ENCODE data around the gene KCTD11.

KCTD11 gene

DNA sequence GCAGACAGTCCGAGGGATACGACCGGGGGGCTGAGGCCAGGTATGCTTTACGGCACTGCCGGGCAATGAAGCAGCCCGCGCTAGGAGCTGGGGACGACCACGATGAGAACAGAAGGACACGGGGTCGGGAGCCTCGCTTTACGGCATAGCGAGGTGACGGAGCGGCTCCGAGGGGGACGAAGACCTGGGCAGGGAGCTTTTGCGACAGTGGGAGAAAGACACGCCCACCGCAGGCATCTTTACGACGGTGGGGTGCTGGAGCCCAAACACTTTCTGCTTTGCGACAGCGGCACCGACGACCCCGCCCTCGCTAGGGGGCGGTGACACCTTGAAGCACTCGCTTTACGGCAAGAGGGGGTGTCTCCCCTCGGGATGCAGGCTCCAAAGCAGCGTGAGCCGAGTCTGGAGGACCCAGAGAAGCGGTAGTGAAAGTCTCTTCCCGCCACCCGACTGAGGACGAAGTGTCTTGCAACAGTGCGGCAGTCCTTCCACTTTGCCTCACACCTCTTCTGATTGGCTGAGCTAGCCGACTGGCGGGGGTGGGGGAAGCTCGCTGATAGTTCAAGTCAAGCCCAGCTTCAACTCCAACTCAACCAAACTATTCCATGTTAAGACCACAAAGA, 22.5 kb upstream of the KCTD11 start:
- Histone ChIP-seq H3K4me3 (ENCODE audit: low read length in 2 of 2) (peak overlapping the region; percentile 96 to 99), H3K4me1 (ENCODE audit: control insufficient read depth in 2 of 2, insufficient read depth in 1 of 2, low read depth in 1 of 2, low read length in 2 of 2) (peaks cover 13 to 15% of the 10 kb centered on the region in 2 donors), H3K23ac (ENCODE audit: low read depth, low read length, poor library complexity) (peak overlapping the region; percentile 100), H3K18ac (ENCODE audit: low read length) (peak overlapping the region; percentile 95), H4K8ac (ENCODE audit: low read depth, low read length) (no peak overlapping the region), H3K4ac (ENCODE audit: low read length) (no peak overlapping the region), H3K79me1 (ENCODE audit: low read depth, low read length) (peaks cover 14% of the 10 kb centered on the region), H3K9me3 (replicated peaks in 1 of 2; ENCODE audit: control insufficient read depth in 2 of 2, insufficient read depth in 1 of 2, low read depth in 1 of 2, low read length in 2 of 2) (no peaks in the 10 kb centered on the region), H3K4me2 (ENCODE audit: insufficient read depth, low read length, poor library complexity, severe bottlenecking) (peak overlapping the region; percentile 87), H3K9ac (ENCODE audit: low read depth, low read length, poor library complexity) (peak overlapping the region; percentile 97), H4K91ac (ENCODE audit: low read depth, low read length, poor library complexity) (no peak overlapping the region), H3K36me3 (replicated peaks in 1 of 2; ENCODE audit: control insufficient read depth in 2 of 2, insufficient read depth in 2 of 2, low read length in 2 of 2) (peaks cover 15 to 27% of the 10 kb centered on the region in 2 donors), H2BK120ac (ENCODE audit: low read depth, low read length) (no peak overlapping the region), H3K27me3 (ENCODE audit: control insufficient read depth in 3 of 3, insufficient read depth in 3 of 3, low read depth in 1 of 3, low read length in 3 of 3) (no peaks in the 10 kb centered on the region), H2BK12ac (ENCODE audit: low read length) (no peak overlapping the region), H3K27ac (replicated peaks; ENCODE audit: low read length) (peak overlapping the region; percentile 94), H3K14ac (ENCODE audit: low read length) (no peak overlapping the region), H2AFZ (ENCODE audit: low read length) (peak overlapping the region; percentile 86), H2BK5ac (ENCODE audit: low read length) (peak overlapping the region; percentile 85), H2BK15ac (ENCODE audit: low read length) (no peak overlapping the region), H2AK5ac (ENCODE audit: low read depth, low read length) (no peak overlapping the region)
- DNase-seq (ENCODE audit: low spot score), result peak; percentile 99
- no CpG with 5 or more reads among the region's 43 CpGs for WGBS, 2 donors (ENCODE audit: extremely low coverage in 2 of 2, insufficient read length in 2 of 2, insufficient replicate concordance in 1 of 2)

DNA sequence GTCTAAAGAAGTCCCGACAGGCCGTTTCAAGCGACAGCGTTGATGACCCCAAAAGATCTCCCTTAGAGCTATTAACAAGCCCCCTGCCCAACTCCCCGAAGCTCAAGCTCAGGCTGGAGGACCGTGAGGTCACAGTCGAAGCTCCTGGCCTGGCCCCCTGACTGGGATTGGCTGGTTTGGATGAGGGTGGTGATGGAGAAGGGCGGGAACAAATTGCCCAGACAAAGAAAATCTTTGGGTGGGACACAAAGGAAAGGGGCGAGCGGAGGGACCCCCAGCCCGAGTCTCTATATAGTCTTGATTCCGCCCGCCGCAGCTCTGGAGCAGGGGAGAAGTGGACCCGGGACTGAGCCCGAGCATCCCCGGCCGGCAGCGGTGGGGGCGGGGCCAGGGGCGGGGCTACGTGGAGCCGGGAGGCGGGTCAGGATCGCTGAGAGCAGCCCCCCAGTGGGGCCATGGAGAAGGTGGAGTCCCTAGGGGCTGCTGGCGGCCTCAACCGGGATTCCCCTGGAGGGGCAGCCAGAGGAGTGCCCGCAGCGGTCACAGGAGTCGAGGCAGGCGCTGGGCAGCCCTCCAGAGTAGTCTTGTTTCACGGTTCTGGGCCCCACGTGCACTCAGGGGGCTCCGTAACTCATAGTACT, 21.8 kb upstream of the KCTD11 start:
- no peak overlapping the region for H3K23ac ChIP-seq (ENCODE audit: low read depth, low read length, poor library complexity)
- WGBS, 2 donors (ENCODE audit: extremely low coverage in 2 of 2, insufficient read length in 2 of 2, insufficient replicate concordance in 1 of 2), result no CpG with 5 or more reads among the region's 34 CpGs
- H2AFZ ChIP-seq (ENCODE audit: low read length), result peak overlapping the region; percentile 86
- H4K8ac ChIP-seq (ENCODE audit: low read depth, low read length), result peak overlapping the region; percentile 93
- H2BK5ac ChIP-seq (ENCODE audit: low read length), result peak overlapping the region; percentile 80
- no peaks in the 10 kb centered on the region for H3K27me3 ChIP-seq (ENCODE audit: control insufficient read depth in 3 of 3, insufficient read depth in 3 of 3, low read depth in 1 of 3, low read length in 3 of 3)
- peaks cover 14% of the 10 kb centered on the region for H3K79me1 ChIP-seq (ENCODE audit: low read depth, low read length)
- H2BK15ac ChIP-seq (ENCODE audit: low read length), result peak overlapping the region; percentile 93
- peak; percentile 88 for DNase-seq (ENCODE audit: low spot score)
- H3K4me2 ChIP-seq (ENCODE audit: insufficient read depth, low read length, poor library complexity, severe bottlenecking), result peak overlapping the region; percentile 87
- peak overlapping the region; percentile 94 for H3K27ac ChIP-seq (replicated peaks; ENCODE audit: low read length)
- H4K91ac ChIP-seq (ENCODE audit: low read depth, low read length, poor library complexity), result peak overlapping the region; percentile 14
- peak overlapping the region; percentile 14 for H3K4ac ChIP-seq (ENCODE audit: low read length)
- H3K14ac ChIP-seq (ENCODE audit: low read length), result no peak overlapping the region
- peaks cover 13 to 15% of the 10 kb centered on the region in 2 donors for H3K4me1 ChIP-seq (ENCODE audit: control insufficient read depth in 2 of 2, insufficient read depth in 1 of 2, low read depth in 1 of 2, low read length in 2 of 2)
- H3K4me3 ChIP-seq (ENCODE audit: low read length in 2 of 2), result peak overlapping the region; percentile 96 to 99
- peak overlapping the region; percentile 88 for H3K9ac ChIP-seq (ENCODE audit: low read depth, low read length, poor library complexity)
- H2BK120ac ChIP-seq (ENCODE audit: low read depth, low read length), result peak overlapping the region; percentile 89
- H2AK5ac ChIP-seq (ENCODE audit: low read depth, low read length), result peak overlapping the region; percentile 99
- H3K36me3 ChIP-seq (replicated peaks in 1 of 2; ENCODE audit: control insufficient read depth in 2 of 2, insufficient read depth in 2 of 2, low read length in 2 of 2), result peaks cover 11 to 22% of the 10 kb centered on the region in 2 donors
- H3K18ac ChIP-seq (ENCODE audit: low read length), result peak overlapping the region; percentile 99
- H2BK12ac ChIP-seq (ENCODE audit: low read length), result no peak overlapping the region
- no peaks in the 10 kb centered on the region for H3K9me3 ChIP-seq (replicated peaks in 1 of 2; ENCODE audit: control insufficient read depth in 2 of 2, insufficient read depth in 1 of 2, low read depth in 1 of 2, low read length in 2 of 2)

DNA sequence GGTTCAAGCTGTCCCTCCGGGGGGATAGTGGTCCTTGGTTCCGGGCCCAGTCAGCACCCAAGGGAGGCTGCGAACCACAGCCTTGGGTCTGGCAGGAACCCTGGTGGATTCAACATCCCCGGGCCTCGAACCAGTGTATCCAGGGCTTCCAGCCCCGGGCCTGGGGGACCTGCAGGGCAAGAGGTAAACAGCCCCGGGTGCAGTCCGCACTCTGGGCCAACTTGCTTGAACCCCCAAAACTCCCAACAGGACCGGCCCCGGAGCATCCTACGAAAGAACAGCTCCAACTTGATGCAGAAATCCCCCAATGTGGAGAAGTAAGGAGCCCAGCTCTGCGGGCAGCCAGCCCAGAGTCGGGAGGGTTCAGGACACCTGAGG, 21.3 kb upstream of the KCTD11 start:
- peak overlapping the region; percentile 86 for H2AFZ ChIP-seq (ENCODE audit: low read length)
- H4K91ac ChIP-seq (ENCODE audit: low read depth, low read length, poor library complexity), result peak overlapping the region; percentile 14
- H3K4me2 ChIP-seq (ENCODE audit: insufficient read depth, low read length, poor library complexity, severe bottlenecking), result peak overlapping the region; percentile 87
- peak overlapping the region; percentile 88 for H3K9ac ChIP-seq (ENCODE audit: low read depth, low read length, poor library complexity)
- H2BK120ac ChIP-seq (ENCODE audit: low read depth, low read length), result peak overlapping the region; percentile 89
- peak overlapping the region; percentile 93 for H2BK15ac ChIP-seq (ENCODE audit: low read length)
- H3K23ac ChIP-seq (ENCODE audit: low read depth, low read length, poor library complexity), result no peak overlapping the region
- DNase-seq (ENCODE audit: low spot score), result no peak
- peak overlapping the region; percentile 93 for H4K8ac ChIP-seq (ENCODE audit: low read depth, low read length)
- peak overlapping the region; percentile 7 for H2BK12ac ChIP-seq (ENCODE audit: low read length)
- H3K4me1 ChIP-seq (ENCODE audit: control insufficient read depth in 2 of 2, insufficient read depth in 1 of 2, low read depth in 1 of 2, low read length in 2 of 2), result peaks cover 14 to 19% of the 10 kb centered on the region in 2 donors
- peaks cover 14% of the 10 kb centered on the region for H3K79me1 ChIP-seq (ENCODE audit: low read depth, low read length)
- H3K14ac ChIP-seq (ENCODE audit: low read length), result no peak overlapping the region
- H3K27me3 ChIP-seq (ENCODE audit: control insufficient read depth in 3 of 3, insufficient read depth in 3 of 3, low read depth in 1 of 3, low read length in 3 of 3), result no peaks in the 10 kb centered on the region
- no CpG with 5 or more reads among the region's 13 CpGs for WGBS, 2 donors (ENCODE audit: extremely low coverage in 2 of 2, insufficient read length in 2 of 2, insufficient replicate concordance in 1 of 2)
- peaks cover 8 to 17% of the 10 kb centered on the region in 2 donors for H3K36me3 ChIP-seq (replicated peaks in 1 of 2; ENCODE audit: control insufficient read depth in 2 of 2, insufficient read depth in 2 of 2, low read length in 2 of 2)
- H3K4ac ChIP-seq (ENCODE audit: low read length), result peak overlapping the region; percentile 14
- H2AK5ac ChIP-seq (ENCODE audit: low read depth, low read length), result peak overlapping the region; percentile 99
- H2BK5ac ChIP-seq (ENCODE audit: low read length), result peak overlapping the region; percentile 80
- no peaks in the 10 kb centered on the region for H3K9me3 ChIP-seq (replicated peaks in 1 of 2; ENCODE audit: control insufficient read depth in 2 of 2, insufficient read depth in 1 of 2, low read depth in 1 of 2, low read length in 2 of 2)
- H3K4me3 ChIP-seq (ENCODE audit: low read length in 2 of 2), result peak overlapping the region; percentile 77 to 96
- H3K27ac ChIP-seq (replicated peaks; ENCODE audit: low read length), result peak overlapping the region; percentile 94
- H3K18ac ChIP-seq (ENCODE audit: low read length), result peak overlapping the region; percentile 99

DNA sequence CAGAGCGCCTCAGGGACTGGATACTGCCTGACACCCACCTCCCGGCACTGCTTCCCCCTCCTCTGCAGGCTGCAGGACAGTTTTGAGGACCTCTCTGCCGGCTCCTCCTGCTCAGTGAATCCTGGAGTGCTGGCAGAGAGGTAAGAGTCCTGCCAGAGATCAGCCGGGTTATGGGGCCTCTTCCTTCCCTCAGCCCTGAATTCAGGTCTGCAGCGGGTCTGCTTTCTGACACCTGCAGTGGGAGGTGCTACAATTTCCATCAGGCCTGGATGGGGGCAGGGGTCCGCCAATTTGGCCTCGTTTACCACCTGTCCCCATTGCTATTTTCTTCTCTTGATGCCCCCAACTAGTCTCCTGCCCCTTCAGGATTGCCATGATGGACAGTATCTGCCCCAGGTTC, 19.9 kb upstream of the KCTD11 start:
- Histone ChIP-seq H2BK5ac (ENCODE audit: low read length) (no peak overlapping the region), H3K9ac (ENCODE audit: low read depth, low read length, poor library complexity) (no peak overlapping the region), H3K9me3 (replicated peaks in 1 of 2; ENCODE audit: control insufficient read depth in 2 of 2, insufficient read depth in 1 of 2, low read depth in 1 of 2, low read length in 2 of 2) (no peaks in the 10 kb centered on the region), H3K4me1 (ENCODE audit: control insufficient read depth in 2 of 2, insufficient read depth in 1 of 2, low read depth in 1 of 2, low read length in 2 of 2) (peaks cover 17 to 27% of the 10 kb centered on the region in 2 donors), H2BK120ac (ENCODE audit: low read depth, low read length) (no peak overlapping the region), H2BK12ac (ENCODE audit: low read length) (no peak overlapping the region), H3K4me3 (ENCODE audit: low read length in 2 of 2) (no peak overlapping the region), H4K8ac (ENCODE audit: low read depth, low read length) (no peak overlapping the region), H3K23ac (ENCODE audit: low read depth, low read length, poor library complexity) (no peak overlapping the region), H3K27me3 (ENCODE audit: control insufficient read depth in 3 of 3, insufficient read depth in 3 of 3, low read depth in 1 of 3, low read length in 3 of 3) (no peaks in the 10 kb centered on the region), H3K14ac (ENCODE audit: low read length) (no peak overlapping the region), H2BK15ac (ENCODE audit: low read length) (peak overlapping the region; percentile 79), H3K4me2 (ENCODE audit: insufficient read depth, low read length, poor library complexity, severe bottlenecking) (no peak overlapping the region), H3K18ac (ENCODE audit: low read length) (no peak overlapping the region), H3K27ac (replicated peaks; ENCODE audit: low read length) (no peak overlapping the region), H2AFZ (ENCODE audit: low read length) (no peak overlapping the region), H2AK5ac (ENCODE audit: low read depth, low read length) (peak overlapping the region; percentile 91), H4K91ac (ENCODE audit: low read depth, low read length, poor library complexity) (no peak overlapping the region), H3K36me3 (replicated peaks in 1 of 2; ENCODE audit: control insufficient read depth in 2 of 2, insufficient read depth in 2 of 2, low read length in 2 of 2) (peaks cover 0 to 2% of the 10 kb centered on the region in 2 donors), H3K79me1 (ENCODE audit: low read depth, low read length) (peaks cover 11% of the 10 kb centered on the region), H3K4ac (ENCODE audit: low read length) (no peak overlapping the region)
- no CpG with 5 or more reads among the region's 7 CpGs for WGBS, 2 donors (ENCODE audit: extremely low coverage in 2 of 2, insufficient read length in 2 of 2, insufficient replicate concordance in 1 of 2)
- DNase-seq (ENCODE audit: low spot score), result no peak
